ENCODE data around the gene GPBP1L1.

- no peak for TF ChIP-seq CTCF (CRISPR knock-in tag; IDR thresholded peaks at IDR 0.05)
- TF ChIP-seq CEBPB (IDR thresholded peaks at IDR 0.05; ENCODE audit: borderline replicate concordance, low read depth, low read length): no peak
- TF ChIP-seq ATF2 (CRISPR knock-in tag; IDR thresholded peaks at IDR 0.05): no peak
- no peak for TF ChIP-seq SMAD1 (CRISPR knock-in tag; IDR thresholded peaks at IDR 0.05; ENCODE audit: borderline replicate concordance, low read depth)
- no peak for TF ChIP-seq ZNF33B (CRISPR knock-in tag; IDR thresholded peaks at IDR 0.05)
- TF ChIP-seq ZBTB40 (IDR thresholded peaks at IDR 0.05): no peak
- no peak for TF ChIP-seq ZBTB40 (CRISPR knock-in tag; IDR thresholded peaks at IDR 0.05)
- no peak for TF ChIP-seq ZSCAN30 (CRISPR knock-in tag; IDR thresholded peaks at IDR 0.05)
Measured at GRCh38 chr1:45585496-45586075, 100.7 kb downstream of the GPBP1L1 start.
